Mesodermal cell (in vitro differentiated cells): ENCODE results near the gene TIA1.

Source experiments
- H3K27ac ChIP-seq: 2 replicates; pipeline ENCODE4 v1.7.0; 2013; ENCODE audit warnings: mild to moderate bottlenecking, low read depth, low read length, moderate library complexity; ENCODE audit not compliant: severe bottlenecking
- H3K36me3 ChIP-seq: 2 replicates; pipeline ENCODE4 v1.7.1; 2013; ENCODE audit warnings: mild to moderate bottlenecking, low read length, moderate library complexity; ENCODE audit not compliant: control insufficient read depth, insufficient read depth
- H3K4me1 ChIP-seq: one replicate; pipeline ENCODE4 v1.7.1; 2013; ENCODE audit warnings: mild to moderate bottlenecking, low read length; ENCODE audit not compliant: insufficient read depth, control insufficient read depth, poor library complexity, severe bottlenecking
- H3K4me3 ChIP-seq: 2 replicates; pipeline ENCODE4 v1.7.0; 2013; ENCODE audit warnings: low read length, control low read depth, mild to moderate bottlenecking; ENCODE audit not compliant: insufficient read depth, poor library complexity, severe bottlenecking; ENCODE audit errors: extremely low read depth
- H3K9me3 ChIP-seq: 2 replicates; pipeline ENCODE4 v1.7.1; 2013; ENCODE audit warnings: mild to moderate bottlenecking, low read length, moderate library complexity; ENCODE audit not compliant: control insufficient read depth
- WGBS, 2 experiments: methylation state at CpG; one replicate each; pipeline ENCODE4 v1.1.5; 2013; ENCODE audit warnings: missing lambda C conversion rate in 2 of 2; ENCODE audit not compliant: insufficient coverage in 2 of 2; 5-methylcytosine and 5-hydroxymethylcytosine counted together

TIA1 gene

DNA sequence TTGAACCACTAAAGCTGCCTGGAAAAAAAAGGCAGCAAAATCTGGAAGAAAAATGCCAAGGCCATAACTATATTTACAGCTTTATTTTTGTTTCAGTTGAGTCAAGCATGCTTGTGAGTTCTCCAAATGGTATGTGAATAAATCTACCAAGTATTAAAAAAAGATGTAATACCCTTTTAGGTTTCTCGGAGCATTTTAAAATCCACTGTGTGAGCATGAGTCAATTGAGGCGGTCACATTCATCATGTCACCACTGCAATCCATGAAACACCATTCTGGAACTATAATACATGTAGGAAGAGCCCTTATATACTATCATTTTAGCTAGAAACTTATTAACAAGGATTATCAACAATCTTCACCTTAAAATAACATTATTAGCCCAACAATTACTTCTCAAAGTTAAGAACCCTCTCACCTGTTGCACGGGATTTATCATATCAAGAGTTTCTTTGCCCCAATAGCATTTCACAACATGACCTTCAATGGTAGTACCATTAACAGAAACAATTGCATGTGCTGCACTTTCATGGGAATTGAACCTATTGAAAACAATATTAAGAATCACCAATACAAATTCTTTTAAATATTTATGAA is 33.4 kb downstream of the TIA1 start:
- H3K27ac ChIP-seq, result no peak overlapping the region
- H3K4me3 ChIP-seq, result no peak overlapping the region
- 89 to 100% methylated on average over 1 of the region's 3 CpGs for WGBS, 2 experiments
- H3K36me3 ChIP-seq, result peaks cover 86% of the 10 kb centered on the region
- H3K9me3 ChIP-seq, result no peaks in the 10 kb centered on the region
- H3K4me1 ChIP-seq, result no peaks in the 10 kb centered on the region

DNA sequence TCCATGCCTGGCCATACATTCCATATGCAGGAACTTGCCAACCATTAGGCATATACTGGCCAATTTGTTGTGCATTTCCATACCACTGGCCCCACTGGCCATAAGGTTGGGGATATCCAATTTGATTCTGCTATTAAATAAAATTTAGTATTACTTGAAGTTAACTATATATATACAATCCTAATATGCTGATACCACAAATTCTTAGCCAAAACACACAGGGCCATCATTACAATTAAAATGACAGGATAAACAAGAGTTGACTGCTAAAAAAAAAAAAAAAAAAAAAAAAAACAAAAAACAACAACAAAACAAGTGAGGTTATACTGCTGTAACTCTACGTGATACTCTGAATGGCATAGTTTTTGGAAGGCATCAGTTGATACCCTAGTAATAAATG is 34.1 kb downstream of the TIA1 start:
- peaks cover 83% of the 10 kb centered on the region for H3K36me3 ChIP-seq
- H3K9me3 ChIP-seq, result no peaks in the 10 kb centered on the region
- H3K4me3 ChIP-seq, result no peak overlapping the region
- H3K4me1 ChIP-seq, result no peaks in the 10 kb centered on the region
- H3K27ac ChIP-seq, result no peak overlapping the region
- WGBS, 2 experiments, result 100% methylated on average over 1 of the region's 1 CpG; no CpG with 5 or more reads in 1 of the 2 experiments

DNA sequence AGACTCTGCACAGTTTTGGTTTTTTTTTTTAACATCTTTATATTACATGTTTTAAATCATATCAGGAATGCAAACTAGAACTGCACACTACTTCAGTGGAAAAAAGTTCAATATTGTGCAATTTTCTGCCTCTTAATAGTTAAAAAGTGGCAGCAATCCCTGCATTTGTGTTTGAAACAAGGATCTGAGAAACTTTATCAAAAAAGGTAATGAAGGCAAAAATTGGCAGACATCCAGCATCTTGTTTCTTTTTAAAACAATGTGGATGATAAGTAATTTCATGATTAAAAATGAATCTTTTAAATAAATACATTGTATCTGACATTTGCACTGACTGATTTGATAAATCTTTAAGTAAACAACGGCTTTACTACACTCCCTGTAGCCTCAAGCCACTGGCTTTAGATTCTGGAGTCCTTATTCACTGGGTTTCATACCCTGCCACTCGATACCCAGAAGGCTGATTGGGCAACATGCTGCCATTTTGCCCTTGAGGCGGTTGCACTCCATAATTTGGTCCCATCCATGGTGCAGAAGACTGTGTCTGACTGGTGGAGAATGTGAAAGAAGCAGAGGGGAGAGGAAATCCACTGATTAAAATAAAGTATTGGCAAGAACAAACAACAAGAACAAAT is 36.0 kb downstream of the TIA1 start:
- WGBS, 2 experiments, result 90 to 97% methylated on average over 2 to 3 of the region's 3 CpGs
- Histone ChIP-seq H3K9me3 (no peaks in the 10 kb centered on the region), H3K4me1 (no peaks in the 10 kb centered on the region), H3K4me3 (no peak overlapping the region), H3K27ac (no peak overlapping the region), H3K36me3 (peaks cover 70% of the 10 kb centered on the region)

DNA sequence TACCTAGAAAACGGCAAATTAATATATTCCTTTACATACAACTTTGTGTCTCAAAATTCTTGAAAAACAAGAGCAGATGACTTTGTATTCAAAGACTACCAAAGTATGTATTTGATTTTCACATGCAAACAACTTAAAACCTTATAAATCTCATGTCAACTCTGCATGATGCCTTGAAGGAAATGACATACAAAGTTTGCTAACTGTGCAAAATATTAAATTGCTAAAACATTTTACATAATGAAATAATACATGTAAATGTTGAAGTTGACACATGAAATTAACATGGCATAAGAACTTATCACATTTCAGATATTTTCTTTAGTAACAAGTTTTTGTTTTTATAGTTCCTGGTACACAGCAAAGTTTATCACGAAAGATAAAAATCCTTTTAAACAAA is 36.8 kb downstream of the TIA1 start:
- H3K36me3 ChIP-seq, result peaks cover 61% of the 10 kb centered on the region

DNA sequence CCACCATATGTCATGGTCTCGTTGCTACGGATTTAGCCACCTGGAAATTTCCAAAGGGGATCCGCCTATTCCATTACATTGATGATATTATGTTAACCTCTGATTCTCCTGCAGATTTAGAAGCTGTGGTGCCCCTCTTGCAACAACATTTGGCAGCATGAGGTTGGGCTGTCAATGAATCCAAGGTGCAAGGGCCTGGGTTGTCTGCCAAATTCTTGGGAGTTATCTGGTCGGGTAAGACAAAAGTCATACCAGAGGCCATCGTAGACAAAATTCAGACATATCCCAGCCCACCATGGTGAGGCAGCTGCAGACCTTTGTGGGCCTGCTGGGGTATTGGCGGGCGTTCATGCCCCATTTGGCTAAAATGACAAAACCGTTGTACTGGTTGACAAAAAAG is 44.0 kb downstream of the TIA1 start:
- no peak overlapping the region for H3K4me3 ChIP-seq
- no peak overlapping the region for H3K27ac ChIP-seq
- peaks cover 7% of the 10 kb centered on the region for H3K36me3 ChIP-seq
- H3K9me3 ChIP-seq, result no peaks in the 10 kb centered on the region
- H3K4me1 ChIP-seq, result no peaks in the 10 kb centered on the region
- 94 to 98% methylated on average over 7 of the region's 8 CpGs for WGBS, 2 experiments

More for the DNA sequence above, 36.8 kb downstream of the TIA1 start:
- 100% methylated on average over 1 of the region's 2 CpGs for WGBS, 2 experiments
- H3K4me3 ChIP-seq, result no peak overlapping the region
- no peak overlapping the region for H3K27ac ChIP-seq
- no peaks in the 10 kb centered on the region for H3K9me3 ChIP-seq
- H3K4me1 ChIP-seq, result no peaks in the 10 kb centered on the region

DNA sequence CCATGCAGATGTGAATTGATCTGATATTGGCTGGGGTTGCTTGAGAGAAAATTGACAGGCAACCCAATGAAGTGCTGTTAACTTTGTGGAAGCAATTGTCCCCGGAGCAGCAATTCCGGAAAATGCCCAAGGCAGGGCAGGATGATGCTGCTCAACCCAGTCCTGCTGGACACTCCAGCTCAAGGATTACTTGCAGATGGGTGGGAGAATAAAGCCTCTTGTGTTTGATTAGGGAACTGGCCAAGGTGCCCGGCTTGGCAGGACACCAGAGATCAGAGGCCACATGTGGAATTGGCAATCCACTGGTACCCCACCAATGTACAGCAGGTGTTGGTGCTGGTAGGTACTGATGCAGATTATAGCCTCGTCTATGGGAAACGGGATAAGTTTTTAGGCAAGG is 45.3 kb downstream of the TIA1 start:
- Histone ChIP-seq H3K9me3 (no peaks in the 10 kb centered on the region), H3K27ac (no peak overlapping the region)
- WGBS, 2 experiments, result 91 to 100% methylated on average over 5 of the region's 5 CpGs

DNA sequence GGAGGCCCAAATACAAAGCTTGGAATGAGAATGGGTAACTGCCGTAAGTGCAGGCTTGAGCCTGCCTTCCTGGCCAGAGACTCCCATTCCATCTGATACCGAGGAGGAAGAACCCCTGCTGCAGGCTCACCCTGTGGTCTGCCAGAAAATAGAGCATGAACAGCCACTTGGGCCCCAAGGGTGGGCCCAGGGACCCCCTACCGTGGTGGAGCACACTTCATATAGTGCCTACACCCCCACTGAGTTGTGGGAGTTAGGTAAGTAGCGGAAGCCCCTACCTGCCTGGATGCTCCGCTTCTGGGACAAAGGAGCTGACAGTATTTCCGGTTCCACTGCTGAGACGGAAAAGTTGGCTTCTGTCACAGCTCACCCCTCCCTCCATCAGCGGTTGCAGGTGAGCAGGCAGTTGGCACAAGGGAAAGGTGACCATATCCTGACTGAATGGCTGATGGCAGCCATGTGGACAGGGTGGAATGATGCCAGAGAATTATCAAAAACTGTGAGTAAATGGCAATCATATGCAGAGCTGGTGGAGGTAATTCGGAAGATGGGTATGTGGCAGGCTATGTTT is 46.1 kb downstream of the TIA1 start:
- Histone ChIP-seq H3K4me3 (no peak overlapping the region), H3K36me3 (no peaks in the 10 kb centered on the region), H3K9me3 (no peaks in the 10 kb centered on the region), H3K4me1 (no peaks in the 10 kb centered on the region), H3K27ac (no peak overlapping the region)
- WGBS, 2 experiments, result 88 to 98% methylated on average over 6 to 8 of the region's 9 CpGs

More for the DNA sequence above, 45.3 kb downstream of the TIA1 start:
- Histone ChIP-seq H3K4me1 (no peaks in the 10 kb centered on the region), H3K36me3 (no peaks in the 10 kb centered on the region), H3K4me3 (no peak overlapping the region)

DNA sequence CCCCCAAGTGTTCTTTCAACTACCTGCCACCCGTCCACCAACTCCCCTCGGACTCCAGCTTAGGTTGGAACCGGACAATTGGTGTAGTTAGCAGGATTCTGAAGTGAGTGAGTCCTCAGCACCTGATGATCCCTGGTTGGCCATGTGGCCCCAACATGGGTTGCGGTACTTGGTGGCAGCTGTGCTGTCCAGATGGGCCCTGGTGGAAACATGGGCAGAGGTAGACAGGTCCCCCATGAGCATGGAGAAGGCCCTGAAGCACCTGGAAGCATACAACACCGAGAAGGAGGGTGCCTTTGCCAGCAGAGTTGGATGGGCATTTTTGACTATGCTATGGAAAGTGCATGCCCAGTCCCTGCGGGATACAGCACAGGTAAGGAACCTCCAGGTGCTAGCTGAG is 46.6 kb downstream of the TIA1 start:
- Histone ChIP-seq H3K36me3 (no peaks in the 10 kb centered on the region), H3K4me1 (no peaks in the 10 kb centered on the region)

DNA sequence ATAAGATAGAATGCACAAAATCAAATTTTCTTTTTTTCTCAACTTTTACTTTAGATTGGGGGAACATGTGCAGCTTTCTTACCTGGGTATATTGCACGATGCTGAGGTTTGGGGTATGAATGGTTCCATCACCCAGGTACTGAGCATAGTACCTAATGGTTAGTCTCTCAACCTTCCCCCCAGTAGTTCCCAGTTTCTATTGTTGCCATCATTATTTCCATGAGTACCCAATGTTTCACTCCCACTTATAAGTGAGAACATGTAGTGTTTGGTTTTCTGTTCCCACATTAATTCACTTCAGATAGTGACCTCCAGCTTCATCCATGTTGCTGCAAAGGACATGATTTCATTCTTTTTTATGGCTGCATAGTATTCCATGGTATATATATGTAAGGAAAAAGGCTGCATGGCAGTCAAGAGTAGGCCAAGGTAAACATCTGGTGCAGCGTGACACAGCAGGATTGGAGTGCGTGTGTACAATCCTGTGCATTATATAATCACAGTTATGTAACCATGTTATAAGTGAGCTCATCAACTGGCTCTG is 47.1 kb downstream of the TIA1 start:
- Histone ChIP-seq H3K27ac (no peak overlapping the region), H3K4me3 (no peak overlapping the region), H3K4me1 (no peaks in the 10 kb centered on the region), H3K9me3 (no peaks in the 10 kb centered on the region), H3K36me3 (no peaks in the 10 kb centered on the region)
- WGBS, 2 experiments, result 100% methylated on average over 2 of the region's 3 CpGs; no CpG with 5 or more reads in 1 of the 2 experiments

More for the DNA sequence above, 46.6 kb downstream of the TIA1 start:
- no peak overlapping the region for H3K4me3 ChIP-seq
- WGBS, 2 experiments, result 91 to 100% methylated on average over 3 to 5 of the region's 6 CpGs
- H3K27ac ChIP-seq, result no peak overlapping the region
- H3K9me3 ChIP-seq, result no peaks in the 10 kb centered on the region

DNA sequence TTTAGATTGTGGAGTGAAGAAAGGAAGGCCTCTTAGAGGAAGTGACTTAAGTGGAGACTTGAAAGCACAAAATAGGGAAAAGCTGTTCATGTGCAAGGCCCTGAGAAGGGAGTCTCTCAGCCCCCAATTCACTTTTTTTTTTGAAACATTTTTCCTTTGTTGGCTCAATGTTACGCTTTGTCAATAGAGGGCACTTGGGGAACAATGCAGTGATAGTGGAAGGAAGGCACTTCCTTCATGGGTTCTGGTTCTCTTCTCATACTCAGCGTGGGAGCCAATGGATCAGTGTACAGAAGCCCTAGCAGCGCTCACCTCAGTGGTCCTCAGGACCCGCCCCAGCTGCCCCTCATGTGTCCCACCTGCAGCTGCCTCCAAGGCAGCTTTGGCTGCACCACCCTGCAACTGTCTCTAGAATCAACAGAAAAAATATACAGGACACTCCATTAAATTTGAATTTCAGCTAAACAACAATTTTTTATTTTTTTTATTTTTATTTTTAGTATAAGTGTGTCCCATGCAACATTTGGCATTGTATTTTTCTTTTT is 49.0 kb downstream of the TIA1 start:
- WGBS, 2 experiments, result 78 to 89% methylated on average over 3 to 4 of the region's 4 CpGs
- Histone ChIP-seq H3K27ac (no peak overlapping the region), H3K4me3 (no peak overlapping the region), H3K4me1 (no peaks in the 10 kb centered on the region), H3K9me3 (no peaks in the 10 kb centered on the region), H3K36me3 (no peaks in the 10 kb centered on the region)
